Lower leg skin (tissue), 4 donors: Measurements from ENCODE around the gene ZNF365. TPM values are rescaled to one million over a fixed set of nuclear protein-coding genes. Genes with fewer than 3 reads are reported as not detected.

Experiments
- DNase-seq, 2 donors: peaks; one replicate each; pipeline ENCODE4 v3.0.0-alpha.2; 2019; ENCODE audit warnings: low spot score in 2 of 2
- H3K4me3 ChIP-seq: fragments of 200-600 bp; sonication (generic); 2 replicates; pipeline ENCODE4 v1.5.1; 2017; ENCODE audit warnings: mild to moderate bottlenecking, low read depth; ENCODE audit not compliant: poor library complexity, severe bottlenecking
- POLR2A ChIP-seq, 2 donors: fragments of 450-650 bp; IDR thresholded peaks; one replicate each; pipeline ENCODE4 v1.6.1; 2016 to 2017; ENCODE audit warnings: antibody characterized with exemption in 2 of 2, mild to moderate bottlenecking in 1 of 2, moderate library complexity in 1 of 2
- WGBS, 2 donors: methylation state at CpG; one replicate each; pipeline ENCODE4 v1.1.5; 2018; 5-methylcytosine and 5-hydroxymethylcytosine counted together
- intact Hi-C: fragments of 100-400 bp; cut with DNase I; formaldehyde crosslinking; loops from one replicate; pipeline ENCODE4 v1.15.0; 2023; ENCODE audit warnings: low total_unique reads
- total RNA-seq, 4 donors: library from RNA; depleted of rRNA; stranded (reverse); fragments of >200 nt; gene quantifications; one replicate each; pipeline ENCODE4 v1.1.0, GENCODE V29; 2016
- TF ChIP-seq, protein P1 (sequence below), 3 donors: fragments of 450-650 bp; IDR thresholded peaks; one replicate each; pipeline ENCODE4 v1.5.1; 2016; ENCODE audit warnings: antibody characterized with exemption in 3 of 3, mild to moderate bottlenecking in 3 of 3, moderate library complexity in 2 of 3

Gene ZNF365
- total RNA-seq, 4 donors from 2014 or later = 0.30 to 4.7 (median 1.1) TPM

GRCh38 chr10:62380016-62380415 lies 5.8 kb downstream of the ZNF365 start:
- DNase-seq = no peak
- TF ChIP-seq, protein P1, sequence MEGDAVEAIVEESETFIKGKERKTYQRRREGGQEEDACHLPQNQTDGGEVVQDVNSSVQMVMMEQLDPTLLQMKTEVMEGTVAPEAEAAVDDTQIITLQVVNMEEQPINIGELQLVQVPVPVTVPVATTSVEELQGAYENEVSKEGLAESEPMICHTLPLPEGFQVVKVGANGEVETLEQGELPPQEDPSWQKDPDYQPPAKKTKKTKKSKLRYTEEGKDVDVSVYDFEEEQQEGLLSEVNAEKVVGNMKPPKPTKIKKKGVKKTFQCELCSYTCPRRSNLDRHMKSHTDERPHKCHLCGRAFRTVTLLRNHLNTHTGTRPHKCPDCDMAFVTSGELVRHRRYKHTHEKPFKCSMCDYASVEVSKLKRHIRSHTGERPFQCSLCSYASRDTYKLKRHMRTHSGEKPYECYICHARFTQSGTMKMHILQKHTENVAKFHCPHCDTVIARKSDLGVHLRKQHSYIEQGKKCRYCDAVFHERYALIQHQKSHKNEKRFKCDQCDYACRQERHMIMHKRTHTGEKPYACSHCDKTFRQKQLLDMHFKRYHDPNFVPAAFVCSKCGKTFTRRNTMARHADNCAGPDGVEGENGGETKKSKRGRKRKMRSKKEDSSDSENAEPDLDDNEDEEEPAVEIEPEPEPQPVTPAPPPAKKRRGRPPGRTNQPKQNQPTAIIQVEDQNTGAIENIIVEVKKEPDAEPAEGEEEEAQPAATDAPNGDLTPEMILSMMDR (IDR thresholded peaks at IDR 0.05) = no peak
- no peak for TF ChIP-seq POLR2A (IDR thresholded peaks at IDR 0.05)
- H3K4me3 ChIP-seq = no peak overlapping the region
- 30 to 32% methylated on average over 1 of the region's 1 CpG for WGBS, 2 donors
- intact Hi-C loops = no loop called here

- TF ChIP-seq, protein P1 (IDR thresholded peaks at IDR 0.05) = no peak
- no peak for TF ChIP-seq POLR2A (IDR thresholded peaks at IDR 0.05)
- H3K4me3 ChIP-seq = no peak overlapping the region
- 58 to 62% methylated on average over 6 of the region's 6 CpGs for WGBS, 2 donors
- no peak for DNase-seq
- intact Hi-C loops = no loop called here
These were observed 7.4 kb downstream of the ZNF365 start for GRCh38 chr10:62381385-62382102.

DNA sequence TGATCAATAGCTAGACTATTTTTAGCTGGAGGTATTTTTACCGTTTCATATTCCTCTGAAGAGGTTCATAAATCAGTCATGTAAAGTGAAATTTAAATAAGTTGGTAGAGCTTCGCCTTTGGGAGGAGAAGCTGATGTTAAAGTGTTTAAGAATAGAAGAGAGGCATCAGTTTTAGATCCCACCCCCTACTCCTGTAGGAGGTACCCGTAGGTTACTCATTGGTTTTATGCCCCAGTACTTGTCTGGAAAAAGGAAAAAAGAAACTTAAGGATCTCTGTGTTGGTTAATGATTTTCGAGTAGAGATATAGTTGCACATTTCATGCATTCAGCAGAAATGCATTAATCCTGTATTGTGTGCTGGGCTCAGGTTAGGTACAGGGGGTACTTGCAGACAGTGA lies 8.7 kb downstream of the ZNF365 start:
- DNase-seq = no peak

DNA sequence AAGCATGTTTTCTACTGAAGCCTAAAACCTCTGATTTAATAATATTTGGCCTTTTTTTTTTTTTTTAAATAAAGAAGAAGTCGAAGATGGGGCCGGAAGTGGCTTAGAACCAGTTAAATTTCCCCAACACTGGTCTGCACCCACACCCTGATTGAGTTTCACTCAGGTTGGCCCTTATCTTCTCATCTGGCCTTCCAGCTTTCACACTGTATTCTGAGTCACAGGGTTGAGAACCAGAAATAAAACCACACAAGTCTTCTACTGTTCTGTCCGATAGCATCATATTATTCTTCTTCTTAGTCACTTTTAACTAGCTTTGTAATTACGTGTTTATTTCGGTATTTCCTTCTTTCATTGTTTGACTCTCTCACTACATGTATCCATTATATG lies 9.9 kb downstream of the ZNF365 start:
- no peak for TF ChIP-seq POLR2A (IDR thresholded peaks at IDR 0.05)
- TF ChIP-seq, protein P1 (IDR thresholded peaks at IDR 0.05) = no peak
- 64 to 75% methylated on average over 5 of the region's 5 CpGs for WGBS, 2 donors
- intact Hi-C loops = no loop called here
- DNase-seq = no peak
- H3K4me3 ChIP-seq = no peak overlapping the region

More for the DNA sequence above, 8.7 kb downstream of the ZNF365 start:
- WGBS, 2 donors = 80 to 82% methylated on average over 4 of the region's 4 CpGs
- TF ChIP-seq, protein P1 (IDR thresholded peaks at IDR 0.05) = no peak
- no peak for TF ChIP-seq POLR2A (IDR thresholded peaks at IDR 0.05)
- no peak overlapping the region for H3K4me3 ChIP-seq
- intact Hi-C loops = no loop called here

GRCh38 chr10:62384447-62385081 lies 10.4 kb downstream of the ZNF365 start:
- WGBS, 2 donors = 61 to 63% methylated on average over 4 of the region's 4 CpGs
- intact Hi-C loops = no loop called here
- no peak overlapping the region for H3K4me3 ChIP-seq
- DNase-seq = no peak
- TF ChIP-seq, protein P1 (IDR thresholded peaks at IDR 0.05) = no peak
- TF ChIP-seq POLR2A (IDR thresholded peaks at IDR 0.05) = no peak
